Measurements from ENCODE around the gene C1orf226. TPM values are rescaled to one million over a fixed set of nuclear protein-coding genes. Genes with fewer than 3 reads are reported as not detected.

Gene C1orf226
- total RNA-seq, 1 donor from 2014 or later: 2.0 TPM

GRCh38 chr1:162381941-162382750 is 618 bp downstream of the C1orf226 start:
- DNase-seq (ENCODE audit: low spot score): no peak
- intact Hi-C loops (cut with DNase I): no loop called here

GRCh38 chr1:162383091-162383490 is 1.6 kb downstream of the C1orf226 start:
- DNase-seq (ENCODE audit: low spot score): no peak
- intact Hi-C loops (cut with DNase I): no loop called here

GRCh38 chr1:162383516-162383915 is 2.0 kb downstream of the C1orf226 start:
- intact Hi-C loops (cut with DNase I): no loop called here
- no peak for DNase-seq (ENCODE audit: low spot score)

- no peak for DNase-seq (ENCODE audit: low spot score)
- intact Hi-C loops (cut with DNase I): no loop called here
These were observed 2.6 kb downstream of the C1orf226 start for GRCh38 chr1:162384116-162384515.

GRCh38 chr1:162384601-162385279 is 3.2 kb downstream of the C1orf226 start:
- intact Hi-C loops (cut with DNase I): no loop called here
- DNase-seq (ENCODE audit: low spot score): no peak

GRCh38 chr1:162385280-162385623 is 3.7 kb downstream of the C1orf226 start:
- intact Hi-C loops (cut with DNase I): no loop called here
- DNase-seq (ENCODE audit: low spot score): no peak

GRCh38 chr1:162385702-162386101 is 4.2 kb downstream of the C1orf226 start:
- intact Hi-C loops (cut with DNase I): no loop called here
- no peak for DNase-seq (ENCODE audit: low spot score)

GRCh38 chr1:162386292-162387225 is 5.0 kb downstream of the C1orf226 start:
- intact Hi-C loops (cut with DNase I): no loop called here
- DNase-seq (ENCODE audit: low spot score): no peak

GRCh38 chr1:162387226-162388082 is 5.9 kb downstream of the C1orf226 start:
- no peak for DNase-seq (ENCODE audit: low spot score)
- intact Hi-C loops (cut with DNase I): no loop called here

- intact Hi-C loops (cut with DNase I): no loop called here
- DNase-seq (ENCODE audit: low spot score): no peak
These were observed 6.6 kb downstream of the C1orf226 start for GRCh38 chr1:162388083-162388594.

GRCh38 chr1:162388615-162389014 is 7.1 kb downstream of the C1orf226 start:
- intact Hi-C loops (cut with DNase I): no loop called here

GRCh38 chr1:162389021-162389818 is 7.7 kb downstream of the C1orf226 start:
- no peak for DNase-seq (ENCODE audit: low spot score)

More at GRCh38 chr1:162388615-162389014, 7.1 kb downstream of the C1orf226 start:
- DNase-seq (ENCODE audit: low spot score): no peak

GRCh38 chr1:162389971-162390370 is 8.4 kb downstream of the C1orf226 start:
- intact Hi-C loops (cut with DNase I): loop anchor here (2.0 to 5.0 kb wide), 2 partner anchors 113 to 333 kb away; no protein-coding TSS in a partner anchor
- DNase-seq (ENCODE audit: low spot score): no peak

More at GRCh38 chr1:162389021-162389818, 7.7 kb downstream of the C1orf226 start:
- intact Hi-C loops (cut with DNase I): no loop called here

- intact Hi-C loops (cut with DNase I): loop anchor here (2.0 to 5.0 kb wide), 2 partner anchors 113 to 334 kb away; no protein-coding TSS in a partner anchor
- DNase-seq (ENCODE audit: low spot score): no peak
These were observed 9.1 kb downstream of the C1orf226 start for GRCh38 chr1:162390396-162391185.

- intact Hi-C loops (cut with DNase I): loop anchor here (2.0 to 5.0 kb wide), 2 partner anchors 115 to 335 kb away; no protein-coding TSS in a partner anchor
- no peak for DNase-seq (ENCODE audit: low spot score)
These were observed 10.4 kb downstream of the C1orf226 start for GRCh38 chr1:162391790-162392563.

GRCh38 chr1:162396201-162396906 is 14.8 kb downstream of the C1orf226 start:
- no peak for DNase-seq (ENCODE audit: low spot score)
- intact Hi-C loops (cut with DNase I): no loop called here
